ENCODE data around the gene MC2R.

Gene MC2R

GRCh38 chr18:13930964-13931363, 15.6 kb upstream of the MC2R start:
- H3K27ac ChIP-seq = no peak overlapping the region
- TF ChIP-seq ZFX (IDR thresholded peaks at IDR 0.05) = no peak
- TF ChIP-seq, protein P1, sequence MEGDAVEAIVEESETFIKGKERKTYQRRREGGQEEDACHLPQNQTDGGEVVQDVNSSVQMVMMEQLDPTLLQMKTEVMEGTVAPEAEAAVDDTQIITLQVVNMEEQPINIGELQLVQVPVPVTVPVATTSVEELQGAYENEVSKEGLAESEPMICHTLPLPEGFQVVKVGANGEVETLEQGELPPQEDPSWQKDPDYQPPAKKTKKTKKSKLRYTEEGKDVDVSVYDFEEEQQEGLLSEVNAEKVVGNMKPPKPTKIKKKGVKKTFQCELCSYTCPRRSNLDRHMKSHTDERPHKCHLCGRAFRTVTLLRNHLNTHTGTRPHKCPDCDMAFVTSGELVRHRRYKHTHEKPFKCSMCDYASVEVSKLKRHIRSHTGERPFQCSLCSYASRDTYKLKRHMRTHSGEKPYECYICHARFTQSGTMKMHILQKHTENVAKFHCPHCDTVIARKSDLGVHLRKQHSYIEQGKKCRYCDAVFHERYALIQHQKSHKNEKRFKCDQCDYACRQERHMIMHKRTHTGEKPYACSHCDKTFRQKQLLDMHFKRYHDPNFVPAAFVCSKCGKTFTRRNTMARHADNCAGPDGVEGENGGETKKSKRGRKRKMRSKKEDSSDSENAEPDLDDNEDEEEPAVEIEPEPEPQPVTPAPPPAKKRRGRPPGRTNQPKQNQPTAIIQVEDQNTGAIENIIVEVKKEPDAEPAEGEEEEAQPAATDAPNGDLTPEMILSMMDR (conservative IDR thresholded peaks at IDR 0.05) = no peak

GRCh38 chr18:13923221-13923620, 7.9 kb upstream of the MC2R start:
- TF ChIP-seq, protein P1 (conservative IDR thresholded peaks at IDR 0.05) = no peak
- no peak for TF ChIP-seq ZFX (IDR thresholded peaks at IDR 0.05)
- no peak overlapping the region for H3K27ac ChIP-seq

DNA sequence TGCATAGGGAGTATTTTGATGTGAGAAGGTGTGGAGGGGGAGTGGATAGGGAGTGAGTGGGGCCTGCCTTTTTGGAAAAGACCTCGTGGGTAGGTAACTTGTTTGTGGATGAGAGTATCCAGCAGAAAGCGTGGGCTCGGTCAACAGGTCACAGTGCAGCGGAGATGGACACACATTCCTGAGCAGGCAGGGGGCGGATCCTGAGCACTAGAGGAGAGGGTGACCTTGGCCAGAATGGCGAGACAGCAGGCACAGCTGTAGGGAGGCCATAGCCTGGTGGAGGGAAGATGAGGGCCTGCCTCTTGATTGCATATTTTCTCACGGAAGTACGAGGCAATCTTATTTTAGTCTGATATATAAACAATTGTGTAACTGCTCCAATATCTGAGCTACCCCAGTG, 3.6 kb upstream of the MC2R start:
- TF ChIP-seq, protein P1 (conservative IDR thresholded peaks at IDR 0.05) = no peak
- no peak for TF ChIP-seq ZFX (IDR thresholded peaks at IDR 0.05)
- H3K27ac ChIP-seq = no peak overlapping the region

DNA sequence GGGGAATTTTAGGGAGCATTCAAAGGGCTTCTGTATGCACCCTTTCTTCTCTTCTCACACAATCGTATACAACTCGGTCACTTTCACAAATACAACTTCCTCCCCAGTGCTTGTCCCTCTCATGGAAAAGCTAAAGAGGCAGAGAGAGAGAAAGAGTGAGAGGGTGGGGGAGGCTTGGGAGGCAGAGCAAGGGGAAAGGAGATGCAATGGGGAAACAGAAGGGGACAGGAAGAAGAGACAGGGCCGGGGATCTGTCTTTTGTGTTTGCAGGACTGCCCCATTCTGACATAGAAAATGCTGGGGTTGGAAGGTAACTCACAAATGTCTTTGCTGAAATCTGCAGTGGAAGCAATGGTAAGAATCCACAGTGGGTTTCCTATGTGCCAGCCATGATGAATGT, 2.1 kb upstream of the MC2R start:
- no peak overlapping the region for H3K27ac ChIP-seq
- TF ChIP-seq, protein P1 (conservative IDR thresholded peaks at IDR 0.05) = no peak
- no peak for TF ChIP-seq ZFX (IDR thresholded peaks at IDR 0.05)

DNA sequence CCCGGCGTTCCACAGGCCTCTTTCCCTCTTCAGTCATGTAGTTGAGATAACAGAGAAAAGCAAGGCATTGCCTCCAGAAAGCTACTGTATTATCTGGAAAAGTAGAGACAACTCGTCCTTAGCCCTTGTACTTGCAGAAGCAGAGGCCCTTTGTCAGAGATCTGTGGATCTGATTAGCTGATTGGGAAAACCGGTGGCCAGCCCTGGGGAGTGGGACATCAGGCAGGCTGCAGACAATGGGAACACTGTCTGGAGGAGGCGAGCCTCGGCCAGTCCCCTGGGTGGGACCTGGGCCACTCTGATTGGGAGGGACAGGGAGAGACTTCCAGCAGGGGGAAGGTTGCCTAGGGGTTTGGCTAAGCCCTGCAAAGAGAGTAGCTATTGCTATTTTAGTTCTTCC, 1.2 kb upstream of the MC2R start:
- no peak overlapping the region for H3K27ac ChIP-seq
- TF ChIP-seq ZFX (IDR thresholded peaks at IDR 0.05) = no peak
- TF ChIP-seq, protein P1 (conservative IDR thresholded peaks at IDR 0.05) = no peak

DNA sequence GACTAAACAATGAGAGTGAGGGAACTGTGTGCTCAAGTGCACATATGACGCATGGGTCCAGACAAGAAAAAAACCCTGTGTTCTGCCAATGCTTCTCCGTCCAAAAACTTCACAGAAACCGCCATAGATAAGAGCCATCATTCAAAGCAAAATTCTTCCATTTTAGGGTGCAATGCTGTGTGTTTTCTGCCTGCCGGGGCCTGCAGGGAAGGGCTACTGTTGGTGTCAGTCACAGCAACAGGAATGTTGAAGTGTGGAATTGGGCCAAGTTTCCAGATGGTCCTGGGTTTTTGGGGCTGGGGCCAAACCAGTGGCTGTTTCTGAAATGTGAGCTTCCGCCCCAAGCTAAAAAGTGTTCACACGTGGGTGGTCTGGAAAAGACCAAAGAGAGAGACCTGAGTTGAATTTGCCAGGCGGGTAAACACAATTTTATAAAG, 677 bp upstream of the MC2R start:
- TF ChIP-seq, protein P1 (conservative IDR thresholded peaks at IDR 0.05) = no peak
- TF ChIP-seq ZFX (IDR thresholded peaks at IDR 0.05) = no peak
- no peak overlapping the region for H3K27ac ChIP-seq

GRCh38 chr18:13914756-13915155, 580 bp downstream of the MC2R start:
- no peak overlapping the region for H3K27ac ChIP-seq
- TF ChIP-seq, protein P1 (conservative IDR thresholded peaks at IDR 0.05) = no peak
- no peak for TF ChIP-seq ZFX (IDR thresholded peaks at IDR 0.05)
